ENCODE results near the gene MVB12B.

DNA sequence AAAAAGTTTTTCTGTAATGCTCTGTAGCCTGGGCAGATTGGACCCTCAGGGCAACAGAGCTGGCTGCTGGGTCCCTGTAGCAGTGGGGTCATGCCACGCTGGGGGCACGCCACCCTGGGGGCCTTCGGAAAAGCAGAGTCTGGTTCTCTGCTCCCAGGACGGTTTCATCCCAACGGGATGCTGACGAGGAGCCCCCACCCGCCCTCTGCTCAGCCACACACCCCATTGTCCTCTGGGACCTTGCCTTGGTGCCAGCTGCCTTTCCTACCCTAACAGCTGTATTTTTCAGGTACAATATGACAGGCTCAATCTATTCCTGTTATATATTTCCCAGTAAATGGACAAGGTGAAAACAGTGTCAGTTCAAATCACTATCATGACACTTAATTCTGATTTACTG, 29.0 kb upstream of the MVB12B start:
- no peak for TF ChIP-seq EZH2 (IDR thresholded peaks at IDR 0.05; ENCODE audit: insufficient read depth, low read length)
- TF ChIP-seq, protein P1, sequence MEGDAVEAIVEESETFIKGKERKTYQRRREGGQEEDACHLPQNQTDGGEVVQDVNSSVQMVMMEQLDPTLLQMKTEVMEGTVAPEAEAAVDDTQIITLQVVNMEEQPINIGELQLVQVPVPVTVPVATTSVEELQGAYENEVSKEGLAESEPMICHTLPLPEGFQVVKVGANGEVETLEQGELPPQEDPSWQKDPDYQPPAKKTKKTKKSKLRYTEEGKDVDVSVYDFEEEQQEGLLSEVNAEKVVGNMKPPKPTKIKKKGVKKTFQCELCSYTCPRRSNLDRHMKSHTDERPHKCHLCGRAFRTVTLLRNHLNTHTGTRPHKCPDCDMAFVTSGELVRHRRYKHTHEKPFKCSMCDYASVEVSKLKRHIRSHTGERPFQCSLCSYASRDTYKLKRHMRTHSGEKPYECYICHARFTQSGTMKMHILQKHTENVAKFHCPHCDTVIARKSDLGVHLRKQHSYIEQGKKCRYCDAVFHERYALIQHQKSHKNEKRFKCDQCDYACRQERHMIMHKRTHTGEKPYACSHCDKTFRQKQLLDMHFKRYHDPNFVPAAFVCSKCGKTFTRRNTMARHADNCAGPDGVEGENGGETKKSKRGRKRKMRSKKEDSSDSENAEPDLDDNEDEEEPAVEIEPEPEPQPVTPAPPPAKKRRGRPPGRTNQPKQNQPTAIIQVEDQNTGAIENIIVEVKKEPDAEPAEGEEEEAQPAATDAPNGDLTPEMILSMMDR (IDR thresholded peaks at IDR 0.05; ENCODE audit: insufficient read depth, low read depth, low read length): no peak

Data from astrocyte (in vitro differentiated cells and primary cell).